Pancreas (tissue), 10 donors: ENCODE data around the gene AUTS2. TPM values are rescaled to one million over a fixed set of nuclear protein-coding genes. Genes with fewer than 3 reads are reported as not detected.

ENCODE experiments used
- ATAC-seq, 4 donors: fragments of 200-7000 bp; cut with Tn5 transposase; one replicate each; pipeline versions ENCODE4 v1.8.0 to v1.9.1; 2020; ENCODE audit warnings: mild to moderate bottlenecking in 4 of 4, moderate library complexity in 4 of 4
- DNase-seq, 6 donors: peaks; one replicate each; pipeline ENCODE4 v3.0.0-alpha.2; 2020
- FAIRE-seq: peaks from 2 replicates; lab custom pipeline; 2012; peaks lifted over from hg19 to GRCh38; lab: Jason Lieb, UNC
- H3K27ac ChIP-seq, 4 donors: fragments of 200-600 bp; sonication (generic); 1 replicate in 3 of 4; 2 replicates in 1 of 4; pipeline versions ENCODE4 v1.5.0 to v1.8.0; 2020
- H3K27me3 ChIP-seq, 4 donors: fragments of 200-600 bp; one replicate each; pipeline ENCODE4 v1.8.0; 2021
- H3K36me3 ChIP-seq, 3 donors: fragments of 200-600 bp; sonication (generic) in 1 of 3; one replicate each; pipeline versions ENCODE4 v1.5.0 to v1.8.0; 2020 to 2021
- H3K4me1 ChIP-seq, 3 donors: fragments of 200-600 bp; one replicate each; pipeline ENCODE4 v1.8.0; 2021
- H3K4me3 ChIP-seq, 4 donors: fragments of 200-600 bp; sonication (generic) in 2 of 4; one replicate each; pipeline versions ENCODE4 v1.5.0 to v1.8.0; 2020 to 2021
- H3K9me3 ChIP-seq, 4 donors: fragments of 200-600 bp; one replicate each; pipeline ENCODE4 v1.8.0; 2021
- CTCF ChIP-seq, 4 donors: fragments of 200-600 bp; sonication (generic) in 3 of 4; IDR thresholded peaks; one replicate each; pipeline versions ENCODE4 v1.5.0 to v1.8.0; 2021; ENCODE audit warnings: antibody characterized with exemption in 4 of 4
- WGBS, 2 donors: extraction: QIAGEN DNeasy Blood & Tissue Kit; methylation state at CpG; one replicate each; pipeline ENCODE4 v1.1.7; 2013; 5-methylcytosine and 5-hydroxymethylcytosine counted together
- intact Hi-C, 3 donors: fragments of 100-400 bp; cut with DNase I; formaldehyde crosslinking; loops; one replicate each; pipeline versions ENCODE4 v1.11.1 to v1.14.2; 2022
- polyA plus RNA-seq, 2 donors: library from polyadenylated mRNA; stranded (reverse); fragments of 200-250 nt; gene quantifications; one replicate each; pipeline ENCODE4 v1.2.3, GENCODE V29; 2013
- total RNA-seq, 6 donors: library from RNA; stranded (reverse); fragmentation: NEBNext Ultra II Directional in 4 of 6; extraction: Animal tissue kit (Norgen Biotek cat#: 25700) in 4 of 6; gene quantifications; one replicate each; pipeline versions ENCODE4 v1.2.1 to v1.2.4, GENCODE V29; 2021 to 2023
- donor health status: healthy with polysubstance abuse.
- donor health status: DM: no; HTN: no; CAD: no; lungs with moderate emphysema.
- donor health status: DM: no; HTN: no; CAD: no.
- donor health status: control.
- donor health status: control.
- donor health status: Bipolar disorder and iron deficiency.
- donor health status: DM: yes; HTN: yes; CAD: no.
- donor health status: DM: no; HTN: no; CAD: no.
- donor health status: DM: no; HTN: no; CAD: no.
- donor health status: DM: yes; HTN: yes; CAD: no.

The AUTS2 gene
- total and polyA plus RNA-seq, 8 donors, result 5.8 to 16.8 (median 9.9) TPM

- TF ChIP-seq CTCF (IDR thresholded peaks at IDR 0.05), result no peak
- no peak overlapping the region for H3K27ac ChIP-seq
- no peaks in the 10 kb centered on the region for H3K9me3 ChIP-seq
- no peak overlapping the region for H3K4me3 ChIP-seq
- DNase-seq (no peak), ATAC-seq (no peak), FAIRE-seq (no peak)
- intact Hi-C loops, result no loop called here
- WGBS, 2 donors, result 70 to 81% methylated on average over 2 of the region's 2 CpGs
- no peaks in the 10 kb centered on the region for H3K27me3 ChIP-seq
- H3K4me1 ChIP-seq, result no peaks in the 10 kb centered on the region
- H3K36me3 ChIP-seq, result no peaks in the 10 kb centered on the region
These were observed 822.0 kb downstream of the AUTS2 start for GRCh38 chr7:70420381-70420662.

GRCh38 chr7:70421319-70421718, 823.0 kb downstream of the AUTS2 start:
- no peaks in the 10 kb centered on the region for H3K9me3 ChIP-seq
- TF ChIP-seq CTCF (IDR thresholded peaks at IDR 0.05), result no peak
- no peak for ATAC-seq
- no peak for DNase-seq
- no peaks in the 10 kb centered on the region for H3K36me3 ChIP-seq
- 79 to 87% methylated on average over 2 of the region's 2 CpGs for WGBS, 2 donors
- H3K27ac ChIP-seq, result no peak overlapping the region
- intact Hi-C loops, result no loop called here
- no peaks in the 10 kb centered on the region for H3K4me1 ChIP-seq
- no peak overlapping the region for H3K4me3 ChIP-seq
- FAIRE-seq, result no peak
- H3K27me3 ChIP-seq, result no peaks in the 10 kb centered on the region

GRCh38 chr7:70426249-70426880, 828.1 kb downstream of the AUTS2 start:
- Histone ChIP-seq H3K4me3 (no peak overlapping the region), H3K27ac (no peak overlapping the region), H3K27me3 (no peaks in the 10 kb centered on the region), H3K4me1 (no peaks in the 10 kb centered on the region), H3K9me3 (no peaks in the 10 kb centered on the region), H3K36me3 (no peaks in the 10 kb centered on the region)
- no peak for ATAC-seq
- TF ChIP-seq CTCF (IDR thresholded peaks at IDR 0.05), result no peak
- intact Hi-C loops, result no loop called here
- WGBS, 2 donors, result 77 to 85% methylated on average over 12 of the region's 12 CpGs
- no peak for DNase-seq
- FAIRE-seq, result no peak

- H3K27me3 ChIP-seq, result no peaks in the 10 kb centered on the region
- no peaks in the 10 kb centered on the region for H3K4me1 ChIP-seq
- H3K36me3 ChIP-seq, result no peaks in the 10 kb centered on the region
- no peak for TF ChIP-seq CTCF (IDR thresholded peaks at IDR 0.05)
- intact Hi-C loops, result no loop called here
- WGBS, 2 donors, result 84 to 92% methylated on average over 12 of the region's 12 CpGs
- no peak overlapping the region for H3K27ac ChIP-seq
- no peaks in the 10 kb centered on the region for H3K9me3 ChIP-seq
- ATAC-seq (no peak), FAIRE-seq (no peak), DNase-seq (no peak)
- H3K4me3 ChIP-seq, result no peak overlapping the region
These were observed 834.3 kb downstream of the AUTS2 start for GRCh38 chr7:70432567-70433001.

GRCh38 chr7:70434376-70434775, 836.1 kb downstream of the AUTS2 start:
- H3K27me3 ChIP-seq, result no peaks in the 10 kb centered on the region
- 70 to 77% methylated on average over 2 of the region's 2 CpGs for WGBS, 2 donors
- DNase-seq (no peak), FAIRE-seq (no peak), ATAC-seq (no peak)
- intact Hi-C loops, result no loop called here
- no peak overlapping the region for H3K27ac ChIP-seq
- no peak overlapping the region for H3K4me3 ChIP-seq
- no peak for TF ChIP-seq CTCF (IDR thresholded peaks at IDR 0.05)
- no peaks in the 10 kb centered on the region for H3K36me3 ChIP-seq
- H3K9me3 ChIP-seq, result no peaks in the 10 kb centered on the region
- no peaks in the 10 kb centered on the region for H3K4me1 ChIP-seq
